ENCODE data around the gene DCAF12. TPM values are rescaled to one million over a fixed set of nuclear protein-coding genes. Genes with fewer than 3 reads are reported as not detected.

Gene DCAF12
- total and polyA plus RNA-seq, 2 of the 13 experiments (the other 11 are each of a cell fraction or from before 2014, with no cell fraction given), result 26.8 to 37.4 TPM

DNA sequence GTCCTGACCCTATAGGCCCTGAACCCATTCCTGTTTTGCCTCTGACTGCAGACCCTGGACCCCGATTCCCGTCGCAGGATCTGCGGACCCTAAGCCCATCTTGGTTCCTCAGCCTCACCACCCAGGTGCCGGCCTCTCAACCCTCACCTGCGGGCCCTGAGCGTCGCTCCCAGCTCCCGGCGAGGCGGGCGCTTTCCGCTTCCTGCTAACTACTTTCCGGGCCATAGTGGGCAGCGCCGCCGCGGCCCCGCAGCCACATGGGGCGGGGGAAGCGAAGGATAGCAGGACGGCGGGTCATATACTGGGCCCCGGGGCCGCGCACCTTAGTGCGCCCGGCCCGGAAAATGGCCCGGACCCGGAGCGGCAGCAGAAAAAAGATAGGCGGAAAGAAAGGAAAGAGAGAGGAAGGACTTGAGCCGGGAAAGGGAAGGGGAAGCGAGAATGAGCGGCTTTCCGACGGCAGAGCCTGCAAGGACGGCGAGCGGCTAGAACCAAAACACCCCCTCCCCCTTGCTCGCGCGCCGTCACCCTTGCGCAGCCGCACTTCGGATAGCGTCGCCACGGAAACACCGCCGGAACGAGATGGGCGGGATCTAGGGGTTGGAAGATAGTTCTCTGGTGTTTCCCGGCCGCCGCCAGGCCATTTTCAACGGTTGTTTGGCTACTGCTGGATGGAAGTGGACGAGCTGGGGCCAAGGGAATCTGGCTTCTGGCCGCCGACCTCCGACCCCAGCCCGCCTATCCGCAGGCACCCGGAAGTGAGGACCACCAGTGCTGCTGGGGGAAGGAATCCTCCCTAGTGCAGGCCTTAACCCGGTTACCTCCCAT lies at the start of gene DCAF12 (continued):
- TF ChIP-seq ZNF558 (CRISPR knock-in tag; IDR thresholded peaks at IDR 0.05; ENCODE audit: borderline replicate concordance) (0 out of 2 replicates have a peak, but pooled peaks have one; percentile 65), RERE (CRISPR knock-in tag; IDR thresholded peaks at IDR 0.05; ENCODE audit: low read depth) (no peak), CREB3 (CRISPR knock-in tag; IDR thresholded peaks at IDR 0.05) (no peak), ZNF674 (CRISPR knock-in tag; IDR thresholded peaks at IDR 0.05; ENCODE audit: low read depth) (no peak), MXD4 (CRISPR knock-in tag; IDR thresholded peaks at IDR 0.05) (peak; percentile 71), HOXA9 (CRISPR knock-in tag; IDR thresholded peaks at IDR 0.05; ENCODE audit: borderline replicate concordance) (no peak; the same call in 1 of the 2 replicates), HMG20A (CRISPR knock-in tag; IDR thresholded peaks at IDR 0.05; ENCODE audit: borderline replicate concordance) (no peak), HOXD1 (CRISPR knock-in tag; IDR thresholded peaks at IDR 0.05) (no peak), CENPBD1 (CRISPR knock-in tag; IDR thresholded peaks at IDR 0.05; ENCODE audit: borderline replicate concordance, low read depth) (0 out of 2 replicates have a peak, but pooled peaks have one; percentile 49), ZNF7 (CRISPR knock-in tag; IDR thresholded peaks at IDR 0.05) (no peak), MXD3 (CRISPR knock-in tag; IDR thresholded peaks at IDR 0.05) (peak; percentile 60), ZNF225 (CRISPR knock-in tag; IDR thresholded peaks at IDR 0.05) (no peak), RORA (CRISPR knock-in tag; IDR thresholded peaks at IDR 0.05) (no peak), DR1 (CRISPR knock-in tag; IDR thresholded peaks at IDR 0.05) (peak; percentile 43; the same call in 1 of the 2 replicates)
- TF ChIP-seq, protein P1, sequence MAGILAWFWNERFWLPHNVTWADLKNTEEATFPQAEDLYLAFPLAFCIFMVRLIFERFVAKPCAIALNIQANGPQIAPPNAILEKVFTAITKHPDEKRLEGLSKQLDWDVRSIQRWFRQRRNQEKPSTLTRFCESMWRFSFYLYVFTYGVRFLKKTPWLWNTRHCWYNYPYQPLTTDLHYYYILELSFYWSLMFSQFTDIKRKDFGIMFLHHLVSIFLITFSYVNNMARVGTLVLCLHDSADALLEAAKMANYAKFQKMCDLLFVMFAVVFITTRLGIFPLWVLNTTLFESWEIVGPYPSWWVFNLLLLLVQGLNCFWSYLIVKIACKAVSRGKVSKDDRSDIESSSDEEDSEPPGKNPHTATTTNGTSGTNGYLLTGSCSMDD (CRISPR knock-in tag; IDR thresholded peaks at IDR 0.05), result no peak
- TF ChIP-seq, protein P2, sequence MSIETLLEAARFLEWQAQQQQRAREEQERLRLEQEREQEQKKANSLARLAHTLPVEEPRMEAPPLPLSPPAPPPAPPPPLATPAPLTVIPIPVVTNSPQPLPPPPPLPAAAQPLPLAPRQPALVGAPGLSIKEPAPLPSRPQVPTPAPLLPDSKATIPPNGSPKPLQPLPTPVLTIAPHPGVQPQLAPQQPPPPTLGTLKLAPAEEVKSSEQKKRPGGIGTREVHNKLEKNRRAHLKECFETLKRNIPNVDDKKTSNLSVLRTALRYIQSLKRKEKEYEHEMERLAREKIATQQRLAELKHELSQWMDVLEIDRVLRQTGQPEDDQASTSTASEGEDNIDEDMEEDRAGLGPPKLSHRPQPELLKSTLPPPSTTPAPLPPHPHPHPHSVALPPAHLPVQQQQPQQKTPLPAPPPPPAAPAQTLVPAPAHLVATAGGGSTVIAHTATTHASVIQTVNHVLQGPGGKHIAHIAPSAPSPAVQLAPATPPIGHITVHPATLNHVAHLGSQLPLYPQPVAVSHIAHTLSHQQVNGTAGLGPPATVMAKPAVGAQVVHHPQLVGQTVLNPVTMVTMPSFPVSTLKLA (IDR thresholded peaks at IDR 0.05), result peak; percentile 28; the same call in 1 of the 2 replicates
- TF ChIP-seq, protein P3, sequence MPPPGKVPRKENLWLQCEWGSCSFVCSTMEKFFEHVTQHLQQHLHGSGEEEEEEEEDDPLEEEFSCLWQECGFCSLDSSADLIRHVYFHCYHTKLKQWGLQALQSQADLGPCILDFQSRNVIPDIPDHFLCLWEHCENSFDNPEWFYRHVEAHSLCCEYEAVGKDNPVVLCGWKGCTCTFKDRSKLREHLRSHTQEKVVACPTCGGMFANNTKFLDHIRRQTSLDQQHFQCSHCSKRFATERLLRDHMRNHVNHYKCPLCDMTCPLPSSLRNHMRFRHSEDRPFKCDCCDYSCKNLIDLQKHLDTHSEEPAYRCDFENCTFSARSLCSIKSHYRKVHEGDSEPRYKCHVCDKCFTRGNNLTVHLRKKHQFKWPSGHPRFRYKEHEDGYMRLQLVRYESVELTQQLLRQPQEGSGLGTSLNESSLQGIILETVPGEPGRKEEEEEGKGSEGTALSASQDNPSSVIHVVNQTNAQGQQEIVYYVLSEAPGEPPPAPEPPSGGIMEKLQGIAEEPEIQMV (CRISPR knock-in tag; IDR thresholded peaks at IDR 0.05; ENCODE audit: low read depth), result 0 out of 2 replicates have a peak, but pooled peaks have one; percentile 19
